Measurements from ENCODE around the gene GPR25. TPM values are rescaled to one million over a fixed set of nuclear protein-coding genes. Genes with fewer than 3 reads are reported as not detected.

Gene GPR25
- total and polyA plus RNA-seq, 10 of the 15 experiments (the other 5 are each of a cell fraction or from before 2014, with no cell fraction given): not detected

DNA sequence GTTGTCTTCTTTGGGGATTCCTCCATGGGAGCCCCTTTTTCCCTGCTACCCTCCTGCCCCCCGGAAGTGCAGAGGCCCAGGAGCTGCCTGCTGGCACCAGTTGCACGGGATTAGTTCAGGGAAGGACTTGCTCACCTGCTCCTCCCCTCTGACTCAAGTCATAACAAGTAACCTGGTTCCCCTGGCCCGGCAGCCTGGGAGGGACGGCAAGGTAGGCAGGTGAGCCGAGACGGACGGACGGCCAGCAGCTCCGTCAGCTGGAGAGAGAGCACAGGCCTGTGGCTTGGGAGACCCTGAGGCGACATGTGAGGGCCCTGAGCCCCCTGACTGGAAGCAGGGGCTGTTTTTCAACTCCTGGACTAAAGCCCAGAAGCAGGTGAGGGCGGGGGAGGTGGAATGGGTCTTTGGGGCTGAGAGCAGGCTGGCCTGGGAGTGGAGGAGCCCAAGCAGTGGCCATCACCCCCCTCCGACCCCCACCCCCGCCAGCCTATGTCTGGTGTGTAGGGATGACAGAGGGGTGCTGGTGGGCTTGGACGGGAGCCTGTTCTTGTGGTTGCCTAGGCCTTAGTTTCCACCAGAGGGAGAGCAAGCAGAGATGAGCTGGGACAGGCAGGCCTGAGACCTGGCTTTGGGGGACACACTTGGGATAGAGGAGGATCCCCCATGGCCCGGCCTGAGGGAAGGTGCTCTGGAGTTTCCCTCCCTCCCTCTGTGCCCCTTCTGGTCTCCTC, 22.1 kb downstream of the GPR25 start, which contains the start of gene INAVA:
Gene INAVA (plus strand): TSS at position 189 of the 731 bp plus-strand sequence. CDS start 3,501 bp downstream, outside the sequence.
- Histone ChIP-seq H3K27ac (ENCODE audit: control insufficient read depth, insufficient read depth) (no peak within 1 kb of the TSS), H3K36me3 (ENCODE audit: control insufficient read depth in 2 of 2, insufficient read depth in 2 of 2, low read length in 1 of 2) (peaks cover 0 to 7% of the 10 kb centered on the region in 2 experiments; a peak in 2 of 4 replicates), H3K9me3 (replicated peaks; ENCODE audit: control insufficient read depth, insufficient read depth, low read length) (no peaks in the 10 kb centered on the region), H3K9ac (ENCODE audit: control insufficient read depth, insufficient read depth, low read length) (no peak within 1 kb of the TSS; the same call in 1 of the 2 replicates), H3K4me2 (ENCODE audit: control insufficient read depth, insufficient read depth) (peak within 1 kb of the TSS; percentile 15; the same call in 1 of the 2 replicates), H3K4me3 (no peak within 1 kb of the TSS), H3K4me1 (ENCODE audit: control insufficient read depth, insufficient read depth, low read length) (peaks cover 30% of the 10 kb centered on the region), H4K20me1 (ENCODE audit: control insufficient read depth, insufficient read depth) (no peaks in the 10 kb centered on the region), H3K27me3 (replicated peaks in 1 of 2; ENCODE audit: control insufficient read depth in 2 of 2, insufficient read depth in 2 of 2, low read length in 1 of 2) (no peaks in the 10 kb centered on the region), H2AFZ (ENCODE audit: control insufficient read depth, low read depth, low read length) (no peak within 1 kb of the TSS; the same call in 1 of the 2 replicates), H3K79me2 (ENCODE audit: control insufficient read depth, insufficient read depth, low read length) (no peaks in the 10 kb centered on the region; the same call in 1 of the 2 replicates)
- FAIRE-seq (no peak), ATAC-seq (peak; percentile 12), DNase-seq (ENCODE audit: low read depth, low spot score) (no peak)
- WGBS (ENCODE audit: insufficient coverage, insufficient replicate concordance, low lambda C conversion rate, missing lambda C conversion rate): 60% methylated on average over 13 of the region's 15 CpGs
- intact Hi-C loops (cut with micrococcal nuclease; ENCODE audit: unreplicated experiment): loop anchor here (2.0 to 5.0 kb wide), 2 partner anchors 76 to 127 kb away; partner anchors contain the start of gene KIF21B
- ChIA-PET CTCF (interaction anchor here (0.7 to 10.0 kb wide), 15 partner anchors 9 to 935 kb away, joined by 3 to 131 read pairs (median 3); no protein-coding TSS in a partner anchor), SMC1A (ENCODE audit: uncharacterized antibody, unreplicated experiment) (interaction anchor here (1.2 to 12.2 kb wide), 9 partner anchors 11 to 273 kb away, joined by 3 to 193 read pairs (median 12); no protein-coding TSS in a partner anchor), POLR2A (interaction anchor here (0.6 to 5.1 kb wide), 4 partner anchors 12 to 76 kb away, joined by 3 to 49 read pairs (median 4); no protein-coding TSS in a partner anchor), RAD21 (ENCODE audit: unreplicated experiment) (interaction anchor here (1.3 to 11.2 kb wide), 9 partner anchors 10 to 270 kb away, joined by 3 to 139 read pairs (median 10); partner anchors contain the start of gene DDX59)
- in situ Hi-C loops (cut with MboI): no loop called here
- BruUV-seq (replicated peaks): no TSS peak
- no peak for TF ChIP-seq YBX1 (IDR thresholded peaks at IDR 0.05)
- TF ChIP-seq TCF3 (IDR thresholded peaks at IDR 0.05; ENCODE audit: borderline replicate concordance, insufficient read depth, low read depth, low read length): no peak
- TF ChIP-seq, protein P1, sequence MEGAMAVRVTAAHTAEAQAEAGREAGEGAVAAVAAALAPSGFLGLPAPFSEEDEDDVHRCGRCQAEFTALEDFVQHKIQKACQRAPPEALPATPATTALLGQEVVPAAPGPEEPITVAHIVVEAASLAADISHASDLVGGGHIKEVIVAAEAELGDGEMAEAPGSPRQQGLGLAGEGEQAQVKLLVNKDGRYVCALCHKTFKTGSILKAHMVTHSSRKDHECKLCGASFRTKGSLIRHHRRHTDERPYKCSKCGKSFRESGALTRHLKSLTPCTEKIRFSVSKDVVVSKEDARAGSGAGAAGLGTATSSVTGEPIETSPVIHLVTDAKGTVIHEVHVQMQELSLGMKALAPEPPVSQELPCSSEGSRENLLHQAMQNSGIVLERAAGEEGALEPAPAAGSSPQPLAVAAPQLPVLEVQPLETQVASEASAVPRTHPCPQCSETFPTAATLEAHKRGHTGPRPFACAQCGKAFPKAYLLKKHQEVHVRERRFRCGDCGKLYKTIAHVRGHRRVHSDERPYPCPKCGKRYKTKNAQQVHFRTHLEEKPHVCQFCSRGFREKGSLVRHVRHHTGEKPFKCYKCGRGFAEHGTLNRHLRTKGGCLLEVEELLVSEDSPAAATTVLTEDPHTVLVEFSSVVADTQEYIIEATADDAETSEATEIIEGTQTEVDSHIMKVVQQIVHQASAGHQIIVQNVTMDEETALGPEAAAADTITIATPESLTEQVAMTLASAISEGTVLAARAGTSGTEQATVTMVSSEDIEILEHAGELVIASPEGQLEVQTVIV (IDR thresholded peaks at IDR 0.05; ENCODE audit: borderline replicate concordance, partially characterized antibody): no peak
- TF ChIP-seq RAD21 (IDR thresholded peaks at IDR 0.05; ENCODE audit: insufficient read depth, low read depth, low read length): 0 out of 2 replicates have a peak, but pooled peaks have one; percentile 17
- TF ChIP-seq, protein P2, sequence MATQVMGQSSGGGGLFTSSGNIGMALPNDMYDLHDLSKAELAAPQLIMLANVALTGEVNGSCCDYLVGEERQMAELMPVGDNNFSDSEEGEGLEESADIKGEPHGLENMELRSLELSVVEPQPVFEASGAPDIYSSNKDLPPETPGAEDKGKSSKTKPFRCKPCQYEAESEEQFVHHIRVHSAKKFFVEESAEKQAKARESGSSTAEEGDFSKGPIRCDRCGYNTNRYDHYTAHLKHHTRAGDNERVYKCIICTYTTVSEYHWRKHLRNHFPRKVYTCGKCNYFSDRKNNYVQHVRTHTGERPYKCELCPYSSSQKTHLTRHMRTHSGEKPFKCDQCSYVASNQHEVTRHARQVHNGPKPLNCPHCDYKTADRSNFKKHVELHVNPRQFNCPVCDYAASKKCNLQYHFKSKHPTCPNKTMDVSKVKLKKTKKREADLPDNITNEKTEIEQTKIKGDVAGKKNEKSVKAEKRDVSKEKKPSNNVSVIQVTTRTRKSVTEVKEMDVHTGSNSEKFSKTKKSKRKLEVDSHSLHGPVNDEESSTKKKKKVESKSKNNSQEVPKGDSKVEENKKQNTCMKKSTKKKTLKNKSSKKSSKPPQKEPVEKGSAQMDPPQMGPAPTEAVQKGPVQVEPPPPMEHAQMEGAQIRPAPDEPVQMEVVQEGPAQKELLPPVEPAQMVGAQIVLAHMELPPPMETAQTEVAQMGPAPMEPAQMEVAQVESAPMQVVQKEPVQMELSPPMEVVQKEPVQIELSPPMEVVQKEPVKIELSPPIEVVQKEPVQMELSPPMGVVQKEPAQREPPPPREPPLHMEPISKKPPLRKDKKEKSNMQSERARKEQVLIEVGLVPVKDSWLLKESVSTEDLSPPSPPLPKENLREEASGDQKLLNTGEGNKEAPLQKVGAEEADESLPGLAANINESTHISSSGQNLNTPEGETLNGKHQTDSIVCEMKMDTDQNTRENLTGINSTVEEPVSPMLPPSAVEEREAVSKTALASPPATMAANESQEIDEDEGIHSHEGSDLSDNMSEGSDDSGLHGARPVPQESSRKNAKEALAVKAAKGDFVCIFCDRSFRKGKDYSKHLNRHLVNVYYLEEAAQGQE (IDR thresholded peaks at IDR 0.05; ENCODE audit: low read depth, low read length): no peak
- TF ChIP-seq, protein P3, sequence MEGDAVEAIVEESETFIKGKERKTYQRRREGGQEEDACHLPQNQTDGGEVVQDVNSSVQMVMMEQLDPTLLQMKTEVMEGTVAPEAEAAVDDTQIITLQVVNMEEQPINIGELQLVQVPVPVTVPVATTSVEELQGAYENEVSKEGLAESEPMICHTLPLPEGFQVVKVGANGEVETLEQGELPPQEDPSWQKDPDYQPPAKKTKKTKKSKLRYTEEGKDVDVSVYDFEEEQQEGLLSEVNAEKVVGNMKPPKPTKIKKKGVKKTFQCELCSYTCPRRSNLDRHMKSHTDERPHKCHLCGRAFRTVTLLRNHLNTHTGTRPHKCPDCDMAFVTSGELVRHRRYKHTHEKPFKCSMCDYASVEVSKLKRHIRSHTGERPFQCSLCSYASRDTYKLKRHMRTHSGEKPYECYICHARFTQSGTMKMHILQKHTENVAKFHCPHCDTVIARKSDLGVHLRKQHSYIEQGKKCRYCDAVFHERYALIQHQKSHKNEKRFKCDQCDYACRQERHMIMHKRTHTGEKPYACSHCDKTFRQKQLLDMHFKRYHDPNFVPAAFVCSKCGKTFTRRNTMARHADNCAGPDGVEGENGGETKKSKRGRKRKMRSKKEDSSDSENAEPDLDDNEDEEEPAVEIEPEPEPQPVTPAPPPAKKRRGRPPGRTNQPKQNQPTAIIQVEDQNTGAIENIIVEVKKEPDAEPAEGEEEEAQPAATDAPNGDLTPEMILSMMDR (IDR thresholded peaks at IDR 0.05 in 2 of 3, conservative IDR thresholded peaks at IDR 0.05 in 1 of 3; ENCODE audit: control insufficient read depth in 2 of 3, extremely low read depth in 1 of 3, insufficient read depth in 1 of 3, low read depth in 3 of 3, low read length in 3 of 3): peak in 1 of 3 experiments; percentile 31; a peak in 3 of 6 replicates
- TF ChIP-seq JUNB (IDR thresholded peaks at IDR 0.05): no peak
- TF ChIP-seq, protein P4, sequence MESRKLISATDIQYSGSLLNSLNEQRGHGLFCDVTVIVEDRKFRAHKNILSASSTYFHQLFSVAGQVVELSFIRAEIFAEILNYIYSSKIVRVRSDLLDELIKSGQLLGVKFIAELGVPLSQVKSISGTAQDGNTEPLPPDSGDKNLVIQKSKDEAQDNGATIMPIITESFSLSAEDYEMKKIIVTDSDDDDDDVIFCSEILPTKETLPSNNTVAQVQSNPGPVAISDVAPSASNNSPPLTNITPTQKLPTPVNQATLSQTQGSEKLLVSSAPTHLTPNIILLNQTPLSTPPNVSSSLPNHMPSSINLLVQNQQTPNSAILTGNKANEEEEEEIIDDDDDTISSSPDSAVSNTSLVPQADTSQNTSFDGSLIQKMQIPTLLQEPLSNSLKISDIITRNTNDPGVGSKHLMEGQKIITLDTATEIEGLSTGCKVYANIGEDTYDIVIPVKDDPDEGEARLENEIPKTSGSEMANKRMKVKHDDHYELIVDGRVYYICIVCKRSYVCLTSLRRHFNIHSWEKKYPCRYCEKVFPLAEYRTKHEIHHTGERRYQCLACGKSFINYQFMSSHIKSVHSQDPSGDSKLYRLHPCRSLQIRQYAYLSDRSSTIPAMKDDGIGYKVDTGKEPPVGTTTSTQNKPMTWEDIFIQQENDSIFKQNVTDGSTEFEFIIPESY (IDR thresholded peaks at IDR 0.05): no peak
- TF ChIP-seq HDGF (IDR thresholded peaks at IDR 0.05): 0 out of 2 replicates have a peak, but pooled peaks have one; percentile 38
- TF ChIP-seq BHLHE40 (IDR thresholded peaks at IDR 0.05; ENCODE audit: borderline replicate concordance in 1 of 2, low read depth in 2 of 2, low read length in 1 of 2): peak in 1 of 2 experiments; percentile 30; a peak in 1 of 4 replicates
- peak; percentile 13; the same call in 1 of the 2 replicates for TF ChIP-seq RUNX3 (IDR thresholded peaks at IDR 0.05; ENCODE audit: low read length)
